ENCODE measurements around the gene NR2C2AP.
"Not testable (repeated sequence)": the region's sequence is repeated elsewhere in the genome, so short reads cannot be mapped to it uniquely, and the experiment has no call there.

Gene NR2C2AP, protein sequence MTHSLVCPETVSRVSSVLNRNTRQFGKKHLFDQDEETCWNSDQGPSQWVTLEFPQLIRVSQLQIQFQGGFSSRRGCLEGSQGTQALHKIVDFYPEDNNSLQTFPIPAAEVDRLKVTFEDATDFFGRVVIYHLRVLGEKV

DNA sequence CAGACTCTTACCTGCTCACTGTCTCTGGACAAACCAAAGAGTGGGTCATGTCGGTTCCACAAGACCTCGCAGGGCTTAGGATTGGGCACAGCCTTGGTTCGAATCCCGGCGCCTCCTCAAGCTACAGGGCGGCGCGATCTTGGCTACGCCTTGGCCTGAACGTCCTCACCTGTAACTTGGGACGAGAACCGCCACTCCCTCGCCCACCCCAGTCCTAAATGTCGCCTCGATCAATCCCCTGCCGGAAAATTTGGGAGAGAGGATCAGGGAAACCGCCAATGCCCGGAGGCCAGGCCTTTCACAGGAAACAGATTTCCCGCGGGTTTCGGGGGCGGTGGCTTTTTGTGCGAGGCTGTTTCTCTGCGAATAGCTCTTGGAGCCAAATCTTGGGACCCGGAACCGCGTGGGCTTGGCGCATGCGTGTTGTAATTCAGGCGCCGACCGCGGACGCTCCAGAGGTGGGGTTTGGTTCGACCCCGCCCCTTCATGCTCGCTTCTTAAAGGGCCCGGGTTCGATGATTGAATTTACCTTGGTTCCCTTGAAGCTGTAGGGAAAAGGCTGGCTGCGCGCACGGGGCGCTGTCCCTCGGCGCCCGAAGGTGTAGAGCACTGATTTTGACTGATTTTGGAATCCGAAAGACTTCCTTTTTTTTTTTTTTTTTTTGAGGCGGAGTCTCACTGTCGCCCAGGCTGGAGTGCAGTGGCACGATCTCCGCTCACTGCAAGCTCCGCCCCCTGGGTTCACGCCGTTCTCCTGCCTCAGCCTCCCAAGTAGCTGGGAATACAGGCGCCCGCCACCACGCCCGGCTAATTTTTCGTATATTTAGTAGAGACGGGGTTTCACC, at the start of gene NR2C2AP:
Gene NR2C2AP (minus strand): TSS at position 403 of the 845 bp plus-strand sequence. CDS start 354 bp downstream, at position 49.
- DNase-seq = peak; percentile 97

DNA sequence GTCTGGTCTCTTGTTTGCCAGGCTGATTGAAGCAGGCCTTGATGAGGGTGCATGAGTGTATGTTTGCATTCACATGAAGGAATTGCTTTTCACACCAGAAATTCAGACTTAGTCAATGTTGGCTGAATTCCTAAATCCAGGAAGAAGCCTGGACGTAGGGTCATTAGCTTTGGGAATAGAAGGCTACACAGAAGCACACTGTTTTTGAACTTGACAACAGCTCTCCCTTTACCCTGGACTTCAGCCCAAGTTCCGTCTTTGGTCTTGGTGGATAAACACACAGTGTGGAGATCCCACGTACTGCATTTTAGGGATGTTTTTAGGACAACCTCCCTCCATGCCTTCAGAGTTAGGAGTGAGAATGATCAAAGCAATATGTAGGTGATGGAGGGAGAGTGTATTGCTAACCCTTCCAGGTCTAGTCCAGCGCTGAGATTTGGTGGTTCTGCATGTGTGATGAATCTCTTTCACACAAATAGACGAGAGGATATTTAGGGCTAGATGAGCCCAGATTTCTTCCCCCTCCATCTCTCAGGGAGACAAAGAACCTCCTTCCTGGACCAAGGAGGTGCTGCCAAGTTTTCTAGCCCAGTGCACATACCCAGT, 47.1 kb upstream of the NR2C2AP start:
- DNase-seq = no peak

DNA sequence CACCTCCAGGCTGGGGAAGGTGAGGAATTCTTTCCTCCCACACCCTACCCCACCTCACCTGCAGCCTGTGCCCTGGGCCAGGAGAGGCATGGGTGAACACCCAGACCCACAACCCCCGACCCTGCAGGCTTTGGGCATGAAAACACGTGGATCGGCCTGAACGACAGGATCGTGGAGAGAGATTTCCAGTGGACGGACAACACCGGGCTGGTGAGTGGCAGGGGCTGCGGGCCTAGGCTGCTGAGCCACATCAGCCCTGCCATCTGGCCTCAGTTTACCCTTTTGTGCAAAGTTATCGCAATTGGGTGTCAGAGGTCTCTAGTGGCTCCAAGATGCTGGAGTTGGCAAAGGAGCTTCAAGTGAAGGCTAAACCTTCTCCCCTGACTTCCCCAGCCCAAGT, 37.3 kb upstream of the NR2C2AP start:
- DNase-seq = no peak

DNA sequence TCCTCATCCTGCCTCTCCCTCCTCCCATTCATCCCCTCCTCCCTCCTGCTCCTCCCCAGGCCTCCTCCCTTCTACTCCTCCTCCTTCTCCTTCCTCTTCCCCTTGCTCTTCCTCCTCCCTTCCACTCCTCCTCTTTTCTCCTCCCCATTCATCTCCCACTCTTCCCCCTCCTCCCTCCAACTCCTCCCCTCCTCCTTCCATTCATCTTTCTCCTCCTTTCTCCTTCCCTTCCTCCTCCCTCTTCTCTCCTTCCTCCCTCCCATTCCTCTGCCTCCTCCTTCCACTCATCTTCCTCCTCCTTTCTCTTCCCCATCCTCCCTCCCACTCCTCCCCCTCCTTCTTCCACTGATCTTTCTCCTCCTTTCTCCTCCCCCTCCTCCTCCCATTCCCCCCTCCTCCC, 36.5 kb upstream of the NR2C2AP start:
- DNase-seq = no peak

DNA sequence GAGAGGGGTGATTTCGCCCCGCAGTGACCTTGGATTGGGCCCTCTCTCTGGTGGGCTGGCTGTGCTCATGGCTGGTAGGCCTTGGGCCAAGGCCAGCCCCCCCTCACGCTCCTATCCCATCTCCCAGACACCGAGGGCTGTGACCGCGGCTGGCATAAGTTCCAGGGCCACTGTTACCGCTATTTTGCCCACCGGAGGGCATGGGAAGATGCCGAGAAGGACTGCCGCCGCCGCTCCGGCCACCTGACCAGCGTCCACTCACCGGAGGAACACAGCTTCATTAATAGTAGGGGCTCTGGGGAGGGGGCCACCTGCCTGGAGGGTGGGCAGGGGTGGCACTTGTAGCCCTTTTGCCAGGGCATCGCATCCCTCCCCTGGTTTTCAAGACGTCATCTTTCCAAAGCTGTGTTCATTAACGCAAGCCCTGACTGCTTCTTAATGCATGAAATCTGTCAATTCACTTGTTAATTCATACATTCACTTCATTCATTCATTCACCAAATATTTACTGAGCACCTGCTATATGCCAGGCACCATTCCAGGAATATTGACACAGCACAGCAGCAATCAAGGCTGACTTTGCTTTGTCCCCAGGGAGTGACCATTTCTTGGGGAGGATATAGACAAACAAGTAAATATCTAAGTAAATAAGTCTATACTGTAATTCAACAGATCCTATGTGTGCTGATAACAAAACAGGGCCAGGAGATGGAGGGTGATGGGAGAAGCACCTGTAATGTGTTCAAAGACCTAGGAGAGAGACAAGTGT, 35.1 kb upstream of the NR2C2AP start:
- DNase-seq = no peak

DNA sequence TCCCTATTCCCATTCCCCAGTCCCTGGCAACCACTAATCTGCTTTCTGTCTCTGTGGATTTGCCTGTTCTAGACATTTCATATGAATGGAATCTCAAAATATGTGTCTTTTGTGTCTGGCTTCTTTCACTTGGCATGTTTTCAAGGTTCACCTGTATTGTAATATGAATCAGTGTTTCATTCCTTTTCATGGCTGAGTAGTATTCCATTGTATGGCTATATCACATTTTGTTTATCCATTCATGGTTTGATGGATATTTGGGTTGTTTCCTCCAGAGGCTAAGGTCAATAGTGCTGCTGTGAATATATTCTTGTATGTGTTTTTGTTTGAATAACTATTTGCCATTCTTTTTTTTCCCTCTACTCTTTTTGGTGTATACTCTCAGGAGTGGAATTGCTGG, 33.0 kb upstream of the NR2C2AP start:
- DNase-seq = no peak

DNA sequence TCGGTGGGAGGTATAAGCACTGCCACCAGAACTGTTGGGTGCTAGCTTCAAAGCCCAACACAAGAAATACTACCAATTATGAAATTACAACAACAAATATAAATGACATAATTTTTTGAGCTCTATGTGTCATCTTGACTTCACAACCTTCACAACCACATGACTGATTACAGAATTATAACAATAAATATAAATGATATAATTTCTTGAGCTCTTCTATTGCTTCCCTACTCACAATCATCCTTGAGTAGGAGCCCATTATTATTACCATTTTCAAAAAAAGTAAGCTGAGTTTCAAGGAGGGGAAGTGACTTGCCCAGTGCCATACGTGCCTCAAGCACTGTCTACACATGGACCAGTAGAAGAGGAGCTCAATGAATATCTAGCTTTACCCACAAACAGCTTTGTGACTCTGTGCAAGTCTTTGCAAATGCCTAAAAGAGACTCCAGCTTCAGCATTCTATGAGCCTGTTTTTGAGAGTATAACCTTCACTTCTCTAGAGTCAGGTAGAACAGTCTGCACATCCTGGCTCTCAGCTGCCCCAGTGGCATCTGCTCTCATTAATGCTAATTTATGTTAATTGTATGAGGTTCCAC, 31.1 kb upstream of the NR2C2AP start:
- no peak for DNase-seq

DNA sequence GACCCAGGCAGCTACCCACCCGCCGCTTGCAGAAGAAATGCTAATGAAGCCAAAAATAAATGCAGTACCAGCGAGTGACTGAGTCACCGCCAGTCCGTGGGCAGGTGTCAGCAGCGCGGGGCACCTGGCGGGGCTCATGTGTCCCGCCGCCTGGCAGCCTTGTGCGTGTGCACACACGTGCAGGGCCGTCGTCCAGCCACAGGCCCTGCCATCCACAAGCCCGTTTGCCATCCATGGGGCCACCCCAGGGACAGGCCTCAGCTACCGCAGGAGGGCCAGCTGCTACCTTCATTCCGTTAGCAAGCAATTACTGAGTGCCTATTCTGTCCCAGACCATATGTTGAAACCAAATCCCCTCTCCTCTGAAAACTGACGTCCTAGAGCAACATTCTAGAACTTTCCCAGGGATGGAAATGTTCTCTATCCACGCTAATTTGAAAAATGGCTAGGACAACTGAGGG, 29.1 kb upstream of the NR2C2AP start:
- DNase-seq = no peak

DNA sequence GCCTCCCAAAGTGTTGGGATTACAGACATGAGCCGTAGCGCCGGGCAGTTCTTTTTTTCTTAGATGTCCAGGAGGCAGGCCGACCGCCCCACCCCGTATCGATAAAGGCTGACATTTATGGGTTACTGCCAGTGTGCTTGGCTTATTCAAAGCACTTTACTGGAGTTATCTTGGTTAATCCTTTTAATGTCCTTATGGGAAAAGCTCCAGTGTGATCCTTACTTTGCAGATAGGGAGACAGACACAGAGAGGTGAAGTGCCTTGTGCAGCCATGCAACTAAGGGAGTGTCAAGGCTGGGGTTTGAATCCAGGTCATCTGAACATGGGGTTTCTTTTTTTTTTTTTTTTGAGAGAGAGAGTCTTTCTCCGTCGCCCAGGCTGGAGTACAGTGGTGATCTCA, 27.8 kb upstream of the NR2C2AP start:
- DNase-seq = no peak

DNA sequence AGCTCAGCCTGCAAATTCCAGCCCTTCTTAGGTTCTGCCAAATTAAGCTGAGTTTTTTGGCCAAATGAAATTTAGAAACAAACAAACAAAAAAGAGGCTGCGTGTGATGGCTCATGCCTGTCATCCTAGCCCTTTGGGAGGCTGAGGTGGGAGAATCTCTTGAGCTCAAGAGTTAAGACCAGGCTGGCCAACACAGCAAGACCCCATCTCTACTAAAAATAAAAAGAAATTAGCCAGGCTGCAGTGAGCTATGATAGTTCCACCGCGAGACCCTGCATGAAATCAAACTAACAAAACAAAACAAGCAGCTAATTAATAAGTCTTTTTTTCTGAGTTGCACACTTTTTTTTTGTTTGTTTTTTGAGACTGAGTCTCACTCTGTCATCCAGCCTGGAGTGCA, 26.5 kb upstream of the NR2C2AP start:
- DNase-seq = no peak

DNA sequence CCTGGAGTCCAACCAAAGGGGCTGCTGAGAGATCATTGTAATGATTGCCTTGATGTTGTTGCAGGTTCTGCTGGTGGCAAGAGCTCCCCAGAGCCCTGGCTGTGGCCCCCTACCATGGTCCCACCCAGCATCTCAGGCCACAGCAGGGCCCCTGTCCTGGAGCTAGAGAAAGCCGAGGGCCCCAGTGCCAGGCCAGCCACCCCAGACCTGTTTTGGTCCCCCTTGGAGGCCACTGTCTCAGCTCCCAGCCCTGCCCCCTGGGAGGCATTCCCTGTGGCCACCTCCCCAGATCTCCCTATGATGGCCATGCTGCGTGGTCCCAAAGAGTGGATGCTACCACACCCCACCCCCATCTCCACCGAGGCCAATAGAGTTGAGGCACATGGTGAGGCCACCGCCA, 24.0 kb upstream of the NR2C2AP start:
- DNase-seq = no peak

DNA sequence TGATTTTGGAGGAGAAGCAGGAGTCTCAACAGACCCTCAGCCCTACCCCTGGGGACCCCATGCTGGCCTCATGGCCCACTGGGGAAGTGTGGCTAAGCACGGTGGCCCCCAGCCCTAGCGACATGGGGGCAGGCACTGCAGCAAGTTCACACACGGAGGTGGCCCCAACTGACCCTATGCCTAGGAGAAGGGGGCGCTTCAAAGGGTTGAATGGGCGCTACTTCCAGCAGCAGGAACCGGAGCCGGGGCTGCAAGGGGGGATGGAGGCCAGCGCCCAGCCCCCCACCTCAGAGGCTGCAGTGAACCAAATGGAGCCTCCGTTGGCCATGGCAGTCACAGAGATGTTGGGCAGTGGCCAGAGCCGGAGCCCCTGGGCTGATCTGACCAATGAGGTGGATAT, 23.4 kb upstream of the NR2C2AP start:
- DNase-seq = no peak

DNA sequence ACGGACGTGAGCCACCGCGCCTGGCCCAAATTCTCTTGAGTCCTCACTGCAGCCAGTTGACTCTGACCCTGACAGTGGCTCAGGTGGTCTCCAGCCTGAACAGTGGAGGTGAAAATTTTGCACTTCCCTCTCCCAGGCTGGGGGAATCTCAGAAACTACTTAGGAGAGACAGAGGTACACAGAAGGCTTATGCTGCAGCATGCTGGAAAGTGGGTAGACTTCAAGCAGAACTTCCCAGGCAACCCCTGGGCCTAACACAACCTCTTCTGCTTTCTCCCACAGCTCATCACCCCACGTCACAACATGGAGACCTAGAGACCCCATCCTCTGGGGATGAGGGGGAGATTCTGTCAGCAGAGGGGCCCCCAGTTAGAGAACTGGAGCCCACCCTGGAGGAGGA, 23.0 kb upstream of the NR2C2AP start:
- no peak for DNase-seq

DNA sequence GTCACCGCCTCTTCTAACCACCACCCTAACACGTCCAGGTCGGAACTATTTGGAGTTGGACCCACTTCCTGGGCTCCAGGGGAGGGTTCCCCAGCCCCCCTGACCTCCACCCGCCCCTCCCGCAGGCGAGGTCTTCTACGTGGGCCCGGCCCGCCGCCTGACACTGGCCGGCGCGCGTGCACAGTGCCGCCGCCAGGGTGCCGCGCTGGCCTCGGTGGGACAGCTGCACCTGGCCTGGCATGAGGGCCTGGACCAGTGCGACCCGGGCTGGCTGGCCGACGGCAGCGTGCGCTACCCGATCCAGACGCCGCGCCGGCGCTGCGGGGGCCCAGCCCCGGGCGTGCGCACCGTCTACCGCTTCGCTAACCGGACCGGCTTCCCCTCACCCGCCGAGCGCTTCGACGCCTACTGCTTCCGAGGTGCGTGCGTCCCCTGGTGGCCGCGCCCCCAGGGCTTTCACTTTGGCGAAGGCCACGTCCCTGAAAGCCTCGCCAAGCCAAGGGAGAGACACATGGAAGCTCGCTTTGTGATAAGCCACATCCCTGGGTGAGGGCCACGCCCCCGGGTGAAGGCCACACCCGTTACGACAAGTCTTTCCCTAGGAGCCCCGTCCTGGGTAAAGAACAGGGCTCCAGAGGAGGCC, 21.8 kb upstream of the NR2C2AP start:
- DNase-seq = peak; percentile 83

DNA sequence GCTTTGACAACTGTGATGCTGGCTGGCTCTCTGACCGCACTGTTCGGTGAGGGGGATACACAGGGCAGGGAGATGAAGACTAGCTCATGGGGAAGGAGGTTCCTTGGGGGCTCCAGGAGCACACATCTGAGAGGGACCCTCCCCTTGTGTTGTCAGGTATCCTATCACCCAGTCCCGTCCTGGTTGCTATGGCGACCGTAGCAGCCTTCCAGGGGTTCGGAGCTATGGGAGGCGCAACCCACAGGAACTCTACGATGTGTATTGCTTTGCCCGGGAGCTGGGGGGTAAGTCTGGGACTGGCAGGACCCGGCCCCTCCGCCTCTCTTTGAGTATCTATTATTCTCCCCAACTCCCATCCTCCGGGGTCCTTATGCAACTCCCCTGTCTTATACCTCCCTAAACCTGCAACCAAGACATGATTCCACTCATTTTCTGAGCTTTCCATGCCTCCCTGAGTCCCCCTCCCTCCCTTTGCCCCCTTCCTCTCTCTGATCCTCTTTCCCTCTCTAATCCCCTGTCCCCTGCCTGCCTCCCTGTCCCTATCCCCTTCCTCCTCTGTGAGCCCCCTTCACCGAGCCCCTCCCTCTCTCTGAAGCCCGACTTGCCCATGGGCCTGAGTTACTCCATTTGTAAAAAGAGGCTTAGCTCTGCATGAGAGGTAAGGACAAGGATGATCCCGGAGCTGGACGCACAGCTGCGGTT, 21.1 kb upstream of the NR2C2AP start:
- no peak for DNase-seq

DNA sequence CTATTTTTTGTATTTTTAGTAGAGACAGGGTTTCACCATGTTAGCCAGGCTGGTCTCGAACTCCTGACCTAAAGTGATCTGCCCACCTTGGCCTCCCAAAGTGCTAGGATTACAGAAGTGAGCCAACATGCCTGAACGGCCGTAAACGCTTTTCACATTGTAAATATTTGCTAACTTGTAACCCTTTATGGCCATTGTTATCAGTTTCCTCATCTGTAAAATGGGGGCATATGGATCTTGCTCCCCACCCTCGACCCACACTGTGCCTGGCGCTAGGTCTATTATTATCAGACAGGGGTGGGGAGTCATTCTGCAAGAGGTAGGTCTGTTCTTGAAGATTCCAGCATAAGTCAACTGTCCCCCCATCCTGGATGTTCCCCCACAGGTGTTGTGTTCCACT, 20.4 kb upstream of the NR2C2AP start:
- DNase-seq = no peak

DNA sequence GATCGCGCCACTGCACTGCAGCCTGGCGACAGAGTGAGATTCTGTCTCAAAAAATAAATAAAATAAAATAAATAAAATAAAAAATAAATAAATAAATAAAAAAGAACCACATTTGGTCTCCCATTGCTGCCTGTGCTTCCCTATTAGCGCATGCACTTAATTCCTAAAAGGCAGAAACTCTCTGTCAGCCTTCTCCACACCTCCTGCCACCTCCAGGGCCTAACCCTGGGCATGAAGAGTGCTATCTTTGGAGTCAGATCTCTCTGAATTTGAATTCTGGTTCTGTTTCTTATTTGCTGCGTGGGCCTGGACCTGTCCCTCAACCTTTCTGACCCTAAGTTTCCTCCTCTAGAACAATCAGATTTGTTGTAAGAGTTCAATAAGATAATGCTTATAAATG, 19.8 kb upstream of the NR2C2AP start:
- DNase-seq = no peak

DNA sequence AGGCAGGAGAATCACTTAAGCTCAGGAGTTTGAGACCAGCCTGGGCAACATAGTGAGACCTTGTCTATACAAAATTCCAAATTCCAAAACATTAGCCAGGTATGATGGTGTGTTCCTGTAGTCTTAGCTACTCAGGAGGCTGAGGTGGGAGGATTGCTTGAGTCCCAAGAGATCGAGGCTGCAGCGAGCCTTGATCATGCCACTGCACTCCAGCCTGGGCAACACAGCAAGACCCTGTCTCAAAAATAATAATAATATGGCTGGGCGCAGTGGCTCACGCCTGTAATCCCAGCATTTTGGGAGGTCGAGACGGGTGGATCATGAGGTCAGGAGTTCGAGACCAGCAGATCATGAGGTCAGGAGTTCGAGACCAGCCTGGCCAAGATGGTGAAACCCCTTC, 17.8 kb upstream of the NR2C2AP start:
- DNase-seq = not testable (repeated sequence)

DNA sequence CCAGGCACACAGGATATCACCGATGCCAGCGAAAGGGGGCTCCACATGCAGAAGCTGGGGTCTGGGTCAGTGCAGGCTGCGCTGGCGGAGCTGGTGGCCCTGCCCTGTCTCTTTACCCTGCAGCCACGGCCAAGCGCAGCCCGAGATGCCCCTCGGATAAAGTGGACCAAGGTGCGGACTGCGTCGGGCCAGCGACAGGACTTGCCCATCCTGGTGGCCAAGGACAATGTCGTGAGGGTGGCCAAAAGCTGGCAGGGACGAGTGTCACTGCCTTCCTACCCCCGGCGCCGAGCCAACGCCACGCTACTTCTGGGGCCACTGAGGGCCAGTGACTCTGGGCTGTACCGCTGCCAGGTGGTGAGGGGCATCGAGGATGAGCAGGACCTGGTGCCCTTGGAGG, 15.7 kb upstream of the NR2C2AP start:
- no peak for DNase-seq

DNA sequence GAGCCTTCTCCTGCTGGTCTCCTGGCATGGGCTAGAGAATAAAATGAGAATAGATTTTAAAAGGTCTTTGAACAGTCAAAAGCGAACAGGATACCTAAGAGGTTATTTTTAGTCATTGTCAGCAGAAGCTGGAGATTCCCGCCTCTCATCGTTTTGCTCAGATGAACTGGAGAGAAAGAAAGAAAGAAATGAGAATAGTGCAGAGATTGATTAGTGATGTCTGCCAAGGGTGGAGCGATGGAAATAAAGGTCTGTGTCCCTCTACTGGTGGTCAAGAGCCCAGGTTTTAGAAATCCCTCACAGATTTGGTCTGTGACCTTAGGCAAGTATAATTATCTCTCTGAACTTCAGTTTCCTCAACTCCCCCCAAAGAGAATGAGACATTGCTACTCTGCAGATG, 13.9 kb upstream of the NR2C2AP start:
- DNase-seq = peak; percentile 25

DNA sequence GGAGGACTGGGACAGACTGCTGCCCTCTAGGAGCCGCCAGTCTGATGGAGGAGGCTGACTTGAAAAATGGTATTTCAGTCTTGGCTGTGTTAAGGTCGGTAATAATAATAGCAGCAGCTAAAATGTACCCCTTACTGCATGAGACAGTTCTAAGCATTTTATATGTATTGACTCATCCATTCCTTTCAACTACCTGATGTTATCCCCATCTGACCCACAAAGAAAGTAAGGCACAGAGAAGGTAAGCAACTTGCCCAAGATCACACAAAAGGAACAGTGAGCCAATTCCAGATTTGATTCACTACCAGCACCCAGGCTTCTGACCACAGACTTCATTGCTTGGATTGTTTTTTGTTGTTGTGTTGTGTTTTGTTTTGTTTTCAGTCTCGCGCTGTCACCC, 12.6 kb upstream of the NR2C2AP start:
- no peak for DNase-seq

DNA sequence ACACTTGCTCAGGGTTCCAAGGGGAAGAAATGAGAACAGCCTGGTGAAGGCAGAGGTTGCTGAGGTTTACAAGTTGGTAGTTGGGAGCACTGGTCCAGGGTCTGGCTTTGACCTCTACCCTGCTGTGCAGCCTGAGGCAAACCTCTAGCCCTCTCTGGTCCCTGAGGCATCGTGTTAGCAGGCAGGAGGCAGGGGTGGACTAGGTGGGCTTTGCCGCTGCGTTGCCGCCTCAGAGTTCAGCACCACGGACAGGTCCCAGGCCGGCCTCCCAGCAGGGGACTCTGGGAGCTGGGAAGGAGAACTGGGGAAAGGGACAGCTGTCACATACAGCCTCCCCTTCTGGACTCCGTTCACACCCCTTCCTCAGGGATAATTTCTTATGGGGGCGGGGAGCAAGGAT, 11.7 kb upstream of the NR2C2AP start:
- DNase-seq = peak; percentile 41

Data from suppressor macrophage treated with lipopolysaccharide for 4 hours (primary cell).